ENCODE results near the gene PRXL2B. TPM values are rescaled to one million over a fixed set of nuclear protein-coding genes. Genes with fewer than 3 reads are reported as not detected.
"Not testable (repeated sequence)": the region's sequence is repeated elsewhere in the genome, so short reads cannot be mapped to it uniquely, and the experiment has no call there.

PRXL2B gene
- total RNA-seq, 1 experiment from 2014 or later, result 21.5 TPM

- no peak for DNase-seq (ENCODE audit: low read depth)
Measured at GRCh38 chr1:2612591-2613365, 26.2 kb downstream of the PRXL2B start.

- DNase-seq (ENCODE audit: low read depth), result no peak
Measured at GRCh38 chr1:2614145-2614544, 27.6 kb downstream of the PRXL2B start.

GRCh38 chr1:2617971-2618470, 31.4 kb downstream of the PRXL2B start:
- DNase-seq (ENCODE audit: low read depth), result no peak

- DNase-seq (ENCODE audit: low read depth), result no peak
Measured at GRCh38 chr1:2623571-2624337, 37.2 kb downstream of the PRXL2B start.

- DNase-seq (ENCODE audit: low read depth), result no peak
Measured at GRCh38 chr1:2624735-2625300, 38.2 kb downstream of the PRXL2B start.

GRCh38 chr1:2625311-2625710, 38.7 kb downstream of the PRXL2B start:
- no peak for DNase-seq (ENCODE audit: low read depth)

- DNase-seq (ENCODE audit: low read depth), result not testable (repeated sequence)
Measured at GRCh38 chr1:2625748-2626147, 39.2 kb downstream of the PRXL2B start.

GRCh38 chr1:2627746-2628145, 41.2 kb downstream of the PRXL2B start:
- no peak for DNase-seq (ENCODE audit: low read depth)

- no peak for DNase-seq (ENCODE audit: low read depth)
Measured at GRCh38 chr1:2628191-2628932, 41.8 kb downstream of the PRXL2B start.

GRCh38 chr1:2628933-2629626, 42.5 kb downstream of the PRXL2B start:
- no peak for DNase-seq (ENCODE audit: low read depth)

- no peak for DNase-seq (ENCODE audit: low read depth)
Measured at GRCh38 chr1:2629627-2630497, 43.3 kb downstream of the PRXL2B start.

GRCh38 chr1:2630498-2631135, 44.0 kb downstream of the PRXL2B start:
- no peak for DNase-seq (ENCODE audit: low read depth)

GRCh38 chr1:2631136-2632050, 44.8 kb downstream of the PRXL2B start:
- DNase-seq (ENCODE audit: low read depth), result no peak

- DNase-seq (ENCODE audit: low read depth), result no peak
Measured at GRCh38 chr1:2632051-2632430, 45.5 kb downstream of the PRXL2B start.

GRCh38 chr1:2632561-2633361, 46.2 kb downstream of the PRXL2B start, which contains the start of gene MMEL1:
Gene MMEL1, minus strand, starts transcription at chr1:2633016. Its CDS starts 3,532 bp downstream, at chr1:2629484.
- no peak for DNase-seq (ENCODE audit: low read depth)

- DNase-seq (ENCODE audit: low read depth), result no peak
Measured at GRCh38 chr1:2633366-2633935, 46.9 kb downstream of the PRXL2B start.

GRCh38 chr1:2633936-2634491, 47.4 kb downstream of the PRXL2B start:
- DNase-seq (ENCODE audit: low read depth), result no peak

Measured in RPMI7951 (cell line).